Nephron progenitor cell (in vitro differentiated cells): Measurements from ENCODE around the gene RAB8A.

Experiments used
- DNase-seq: peaks from one replicate; pipeline ENCODE4 v3.0.0; 2021
- H3K27ac Mint-ChIP-seq: 2 replicates; pipeline ENCODE4 v1.8.0; 2021; ENCODE audit warnings: mild to moderate bottlenecking, moderate library complexity, mixed read lengths
- H3K27me3 Mint-ChIP-seq: 2 replicates; pipeline ENCODE4 v1.8.0; 2021; ENCODE audit warnings: mild to moderate bottlenecking, low read depth, mixed read lengths; ENCODE audit not compliant: poor library complexity
- H3K36me3 Mint-ChIP-seq: 2 replicates; pipeline ENCODE4 v1.8.0; 2021; ENCODE audit warnings: low read depth, mixed read lengths
- H3K4me1 Mint-ChIP-seq: 2 replicates; pipeline ENCODE4 v1.8.0; 2021; ENCODE audit warnings: mixed read lengths
- H3K4me3 Mint-ChIP-seq: 2 replicates; pipeline ENCODE4 v1.8.0; 2021; ENCODE audit warnings: mild to moderate bottlenecking, moderate library complexity, mixed read lengths
- H3K9me3 Mint-ChIP-seq: 2 replicates; pipeline ENCODE4 v1.8.0; 2021; ENCODE audit warnings: mild to moderate bottlenecking, moderate library complexity, mixed read lengths
- TF ChIP-seq, protein P1 (sequence below): fragments of 200-600 bp; sonication (generic); IDR thresholded peaks from 2 replicates; pipeline ENCODE4 v1.5.0; 2021; ENCODE audit warnings: antibody characterized with exemption

Gene RAB8A

DNA sequence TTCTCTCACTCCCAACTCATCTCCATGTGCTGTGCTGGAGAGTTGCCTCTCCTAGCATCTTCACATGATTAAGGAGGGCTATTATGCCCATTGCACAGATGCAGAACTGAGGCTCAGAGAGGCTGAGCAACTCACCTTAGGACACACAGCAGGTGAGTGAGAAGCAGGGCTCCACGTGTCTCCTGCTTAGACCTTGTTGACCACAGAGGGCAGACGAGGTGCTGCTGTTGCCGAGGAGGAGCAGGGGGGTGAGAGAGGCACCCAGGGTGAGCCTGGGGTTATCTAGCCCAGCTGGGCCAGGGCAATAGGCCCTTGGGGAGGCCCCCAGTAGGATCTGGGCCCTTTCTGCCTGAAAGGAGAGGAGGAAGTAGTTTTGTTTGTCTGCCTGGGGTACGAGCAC, 29.4 kb downstream of the RAB8A start:
- H3K27ac Mint-ChIP-seq: peak overlapping the region; percentile 51
- H3K9me3 Mint-ChIP-seq: no peaks in the 10 kb centered on the region
- TF ChIP-seq, protein P1, sequence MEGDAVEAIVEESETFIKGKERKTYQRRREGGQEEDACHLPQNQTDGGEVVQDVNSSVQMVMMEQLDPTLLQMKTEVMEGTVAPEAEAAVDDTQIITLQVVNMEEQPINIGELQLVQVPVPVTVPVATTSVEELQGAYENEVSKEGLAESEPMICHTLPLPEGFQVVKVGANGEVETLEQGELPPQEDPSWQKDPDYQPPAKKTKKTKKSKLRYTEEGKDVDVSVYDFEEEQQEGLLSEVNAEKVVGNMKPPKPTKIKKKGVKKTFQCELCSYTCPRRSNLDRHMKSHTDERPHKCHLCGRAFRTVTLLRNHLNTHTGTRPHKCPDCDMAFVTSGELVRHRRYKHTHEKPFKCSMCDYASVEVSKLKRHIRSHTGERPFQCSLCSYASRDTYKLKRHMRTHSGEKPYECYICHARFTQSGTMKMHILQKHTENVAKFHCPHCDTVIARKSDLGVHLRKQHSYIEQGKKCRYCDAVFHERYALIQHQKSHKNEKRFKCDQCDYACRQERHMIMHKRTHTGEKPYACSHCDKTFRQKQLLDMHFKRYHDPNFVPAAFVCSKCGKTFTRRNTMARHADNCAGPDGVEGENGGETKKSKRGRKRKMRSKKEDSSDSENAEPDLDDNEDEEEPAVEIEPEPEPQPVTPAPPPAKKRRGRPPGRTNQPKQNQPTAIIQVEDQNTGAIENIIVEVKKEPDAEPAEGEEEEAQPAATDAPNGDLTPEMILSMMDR: no peak

DNA sequence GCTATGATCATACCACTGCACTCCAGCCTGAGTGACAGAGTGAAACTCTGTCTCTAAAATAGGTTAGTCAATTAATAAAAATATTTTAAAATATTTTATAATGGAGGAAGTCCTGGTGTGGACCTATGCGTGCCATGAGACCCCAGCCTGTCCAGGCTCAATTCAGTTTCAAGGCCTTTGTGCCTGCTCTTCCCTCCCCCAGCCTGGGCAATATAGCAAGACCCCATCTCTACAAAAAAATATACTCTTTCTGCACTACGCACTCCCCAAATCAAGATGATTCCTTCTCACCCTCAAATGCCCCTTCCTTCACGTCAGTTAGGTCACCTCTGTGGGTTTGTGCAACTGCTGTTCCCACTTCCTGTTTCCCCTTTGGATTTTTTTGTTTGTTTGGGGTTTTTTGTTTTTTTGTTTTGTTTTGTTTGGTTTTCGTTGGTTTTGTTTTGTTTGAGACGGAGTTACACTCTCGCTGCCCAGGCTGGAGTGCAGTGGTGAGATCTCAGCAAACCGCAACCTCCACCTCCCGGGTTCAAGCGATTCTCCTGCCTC, 30.4 kb downstream of the RAB8A start:
- no peak for DNase-seq
- Mint-ChIP-seq H3K9me3 (no peaks in the 10 kb centered on the region), H3K4me1 (no peaks in the 10 kb centered on the region), H3K4me3 (no peak overlapping the region), H3K27me3 (peaks cover 19% of the 10 kb centered on the region), H3K27ac (no peak overlapping the region), H3K36me3 (no peaks in the 10 kb centered on the region)
- TF ChIP-seq, protein P1: no peak

More for the DNA sequence above, 29.4 kb downstream of the RAB8A start:
- H3K4me1 Mint-ChIP-seq: no peaks in the 10 kb centered on the region
- no peak overlapping the region for H3K4me3 Mint-ChIP-seq
- no peaks in the 10 kb centered on the region for H3K36me3 Mint-ChIP-seq
- DNase-seq: no peak
- peaks cover 19% of the 10 kb centered on the region for H3K27me3 Mint-ChIP-seq

DNA sequence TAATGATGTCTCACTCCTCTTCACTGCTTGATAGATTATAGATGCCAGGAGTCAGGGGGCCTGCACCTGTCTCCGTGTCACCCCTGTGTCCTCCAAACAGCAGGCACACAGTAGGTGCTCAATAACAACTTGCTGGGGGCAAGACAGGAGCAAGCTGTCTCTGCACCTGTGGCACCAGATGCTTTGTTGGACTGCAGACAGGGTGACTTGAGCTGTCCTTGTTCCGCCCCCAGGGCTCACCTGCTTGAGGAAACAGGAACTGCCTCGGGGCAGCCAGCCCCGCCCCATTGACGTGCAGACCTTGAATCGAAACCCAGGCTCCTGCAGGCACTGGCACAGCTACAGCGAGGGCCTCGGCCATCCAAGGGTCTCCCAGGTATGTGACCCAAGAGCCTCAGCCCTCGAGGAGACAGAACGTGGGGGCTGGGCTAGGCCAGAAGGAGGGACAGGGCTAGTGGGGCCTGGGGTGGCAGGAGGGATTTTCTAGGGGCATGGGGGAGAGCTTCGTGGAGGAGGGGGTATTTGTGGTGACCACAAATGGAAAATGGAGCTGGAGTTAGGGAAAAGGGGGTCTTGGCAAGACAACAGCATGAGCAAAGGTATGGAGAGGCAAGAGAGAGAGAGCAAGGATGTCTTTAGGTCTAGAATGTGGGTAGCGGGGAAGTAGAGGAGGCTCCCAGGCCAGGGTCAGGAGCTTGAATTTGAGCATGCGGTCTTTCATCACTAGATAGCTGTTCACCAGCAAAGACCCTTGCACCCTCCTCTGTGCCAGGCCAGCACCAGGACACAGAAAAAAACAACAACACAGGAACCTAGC, 31.9 kb downstream of the RAB8A start, which contains the start of gene HSH2D:
TSS of gene HSH2D (plus strand) at position 287 of the 817 bp plus-strand sequence. CDS start 5,066 bp downstream, outside the sequence.
- TF ChIP-seq, protein P1: no peak
- no peaks in the 10 kb centered on the region for H3K4me1 Mint-ChIP-seq
- H3K9me3 Mint-ChIP-seq: no peaks in the 10 kb centered on the region
- H3K27me3 Mint-ChIP-seq: peaks cover 19% of the 10 kb centered on the region
- no peak for DNase-seq
- H3K27ac Mint-ChIP-seq: no peak within 1 kb of the TSS
- no peak within 1 kb of the TSS for H3K4me3 Mint-ChIP-seq
- H3K36me3 Mint-ChIP-seq: no peaks in the 10 kb centered on the region

DNA sequence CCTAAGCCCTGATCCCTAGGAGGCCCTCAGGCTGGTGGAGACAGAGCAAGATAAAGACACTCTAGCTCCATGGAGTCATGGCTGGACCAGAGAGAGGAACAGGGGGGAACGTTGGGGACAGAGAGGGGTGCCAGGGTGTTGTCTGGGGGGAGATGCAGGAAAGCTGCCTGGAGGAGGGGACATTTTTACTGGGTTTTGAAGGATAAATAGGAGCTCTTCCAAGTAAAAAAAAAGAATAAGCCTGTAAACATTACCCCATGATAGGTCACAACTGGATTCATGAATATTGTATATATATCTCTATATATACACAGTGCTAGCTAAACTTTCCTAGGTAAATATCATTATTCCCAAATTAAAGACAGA, 32.5 kb downstream of the RAB8A start:
- no peak overlapping the region for H3K27ac Mint-ChIP-seq
- no peaks in the 10 kb centered on the region for H3K9me3 Mint-ChIP-seq
- TF ChIP-seq, protein P1: no peak
- no peaks in the 10 kb centered on the region for H3K4me1 Mint-ChIP-seq
- no peaks in the 10 kb centered on the region for H3K36me3 Mint-ChIP-seq
- H3K27me3 Mint-ChIP-seq: peaks cover 19% of the 10 kb centered on the region
- no peak overlapping the region for H3K4me3 Mint-ChIP-seq
- DNase-seq: no peak

DNA sequence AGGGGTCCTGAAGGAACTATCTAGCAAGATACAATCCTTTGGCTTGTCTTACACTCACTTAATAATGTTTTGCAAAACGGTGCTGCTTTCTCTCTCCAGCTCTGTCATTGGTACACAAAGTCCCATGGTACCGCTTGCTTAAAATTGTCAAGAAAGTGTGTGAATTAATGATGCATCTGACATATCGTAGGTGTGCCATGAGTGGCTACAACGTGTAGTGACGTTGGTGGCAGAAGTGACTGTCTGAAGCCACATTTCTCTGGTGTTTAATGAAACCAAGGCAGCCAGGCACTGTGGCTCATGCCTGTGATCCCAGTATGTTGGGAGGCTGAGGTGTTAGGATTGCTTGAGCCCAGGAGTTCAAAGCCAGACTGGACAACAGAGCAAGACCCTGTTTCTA, 34.4 kb downstream of the RAB8A start:
- H3K27ac Mint-ChIP-seq: no peak overlapping the region
- no peaks in the 10 kb centered on the region for H3K9me3 Mint-ChIP-seq
- no peak overlapping the region for H3K4me3 Mint-ChIP-seq
- H3K36me3 Mint-ChIP-seq: no peaks in the 10 kb centered on the region
- H3K4me1 Mint-ChIP-seq: no peaks in the 10 kb centered on the region
- TF ChIP-seq, protein P1: no peak
- no peak for DNase-seq
- H3K27me3 Mint-ChIP-seq: peaks cover 14% of the 10 kb centered on the region
